H9 (cell line): ENCODE measurements around the gene MAN1B1. TPM values are rescaled to one million over a fixed set of nuclear protein-coding genes. Genes with fewer than 3 reads are reported as not detected.

ENCODE experiments used
- DNase-seq: peaks from one replicate; pipeline ENCODE4 v3.0.0-alpha.2; 2017
- H2AFZ ChIP-seq: one replicate; pipeline ENCODE4 v1.6.1; 2013; ENCODE audit warnings: mild to moderate bottlenecking, low read length, control low read depth, moderate library complexity
- H2AK5ac ChIP-seq: 2 replicates; pipeline ENCODE4 v1.6.1; 2013; ENCODE audit warnings: low read length, control low read depth, mixed read lengths; ENCODE audit not compliant: insufficient read length
- H2BK120ac ChIP-seq: one replicate; pipeline ENCODE4 v1.6.1; 2013; ENCODE audit warnings: low read depth, mild to moderate bottlenecking, low read length, control low read depth, inconsistent platforms; ENCODE audit not compliant: poor library complexity, severe bottlenecking
- H2BK12ac ChIP-seq: 2 replicates; pipeline ENCODE4 v1.6.1; 2013; ENCODE audit warnings: low read length, control low read depth, mixed read lengths, low read depth; ENCODE audit not compliant: insufficient read length
- H2BK15ac ChIP-seq: 2 replicates; pipeline ENCODE4 v1.6.1; 2013; ENCODE audit warnings: low read depth, low read length, control low read depth
- H2BK20ac ChIP-seq: one replicate; pipeline ENCODE4 v1.6.1; 2013; ENCODE audit warnings: low read depth, mild to moderate bottlenecking, low read length, control low read depth, inconsistent platforms; ENCODE audit not compliant: poor library complexity, severe bottlenecking
- H2BK5ac ChIP-seq: 2 replicates; pipeline ENCODE4 v1.6.1; 2013; ENCODE audit warnings: low read length, control low read depth, mixed read lengths; ENCODE audit not compliant: insufficient read length
- H3K14ac ChIP-seq: 2 replicates; pipeline ENCODE4 v1.6.1; 2013; ENCODE audit warnings: low read length, control low read depth; ENCODE audit not compliant: insufficient read depth
- H3K18ac ChIP-seq: 2 replicates; pipeline ENCODE4 v1.6.1; 2013; ENCODE audit warnings: low read depth, mild to moderate bottlenecking, mixed read lengths, low read length, control low read depth; ENCODE audit not compliant: insufficient read length
- H3K23ac ChIP-seq: 2 replicates; pipeline ENCODE4 v1.6.1; 2013; ENCODE audit warnings: low read length, control low read depth, mixed read lengths, low read depth; ENCODE audit not compliant: insufficient read length
- H3K23me2 ChIP-seq: 2 replicates; pipeline ENCODE4 v1.6.1; 2013; ENCODE audit warnings: low read depth, mild to moderate bottlenecking, mixed read lengths, low read length, control low read depth; ENCODE audit not compliant: insufficient read length, poor library complexity, severe bottlenecking
- H3K27ac ChIP-seq: 2 replicates; pipeline ENCODE4 v1.5.1; 2013; ENCODE audit warnings: low read length, control low read depth, mixed read lengths, low read depth; ENCODE audit not compliant: insufficient read length
- H3K27me3 ChIP-seq: 2 replicates; pipeline ENCODE4 v1.6.1; 2013; ENCODE audit warnings: low read length, control low read depth, inconsistent platforms; ENCODE audit not compliant: insufficient read depth
- H3K4ac ChIP-seq: 2 replicates; pipeline ENCODE4 v1.6.1; 2013; ENCODE audit warnings: low read depth, mild to moderate bottlenecking, control low read depth, inconsistent platforms, low read length, moderate library complexity
- H3K4me1 ChIP-seq: 2 replicates; pipeline ENCODE4 v1.6.1; 2013; ENCODE audit warnings: low read length, control low read depth, inconsistent platforms; ENCODE audit not compliant: insufficient read depth
- H3K4me2 ChIP-seq: 2 replicates; pipeline ENCODE4 v1.6.1; 2013; ENCODE audit warnings: low read length, control low read depth, mixed read lengths; ENCODE audit not compliant: insufficient read length, insufficient read depth
- H3K56ac ChIP-seq: 2 replicates; pipeline ENCODE4 v1.6.1; 2013; ENCODE audit warnings: low read depth, mild to moderate bottlenecking, mixed read lengths, low read length, control low read depth; ENCODE audit not compliant: insufficient read length
- H3K79me1 ChIP-seq: 2 replicates; pipeline ENCODE4 v1.6.1; 2013; ENCODE audit warnings: low read depth, mild to moderate bottlenecking, moderate library complexity, low read length, control low read depth, inconsistent platforms; ENCODE audit not compliant: insufficient read depth, poor library complexity, severe bottlenecking
- H3K79me2 ChIP-seq: 2 replicates; pipeline ENCODE4 v1.6.1; 2013; ENCODE audit warnings: low read length, control low read depth, inconsistent platforms; ENCODE audit not compliant: insufficient read depth
- H3K9ac ChIP-seq: 2 replicates; pipeline ENCODE4 v1.6.1; 2013; ENCODE audit warnings: low read length, control low read depth, mixed read lengths; ENCODE audit not compliant: insufficient read length; ENCODE audit errors: extremely low read depth
- H3K9me3 ChIP-seq: one replicate; pipeline ENCODE4 v1.6.1; 2013; ENCODE audit warnings: low read depth, low read length, inconsistent platforms; ENCODE audit not compliant: control insufficient read depth
- H3T11ph ChIP-seq: one replicate; pipeline ENCODE4 v1.6.1; 2013; ENCODE audit warnings: mild to moderate bottlenecking, low read length, control low read depth, inconsistent platforms
- H4K20me1 ChIP-seq: one replicate; pipeline ENCODE4 v1.6.1; 2013; ENCODE audit not compliant: control insufficient read depth, insufficient read length, insufficient read depth
- H4K5ac ChIP-seq: 2 replicates; pipeline ENCODE4 v1.6.1; 2013; ENCODE audit warnings: low read depth, mild to moderate bottlenecking, mixed read lengths, low read length, control low read depth; ENCODE audit not compliant: insufficient read length
- H4K8ac ChIP-seq: replicated peaks from 2 replicates; pipeline ENCODE4 v1.6.1; 2013; ENCODE audit warnings: low read length, control low read depth, mixed read lengths, low read depth; ENCODE audit not compliant: insufficient read length
- H4K91ac ChIP-seq: 2 replicates; pipeline ENCODE4 v1.6.1; 2013; ENCODE audit warnings: low read depth, mild to moderate bottlenecking, moderate library complexity, mixed read lengths, low read length, control low read depth; ENCODE audit not compliant: insufficient read length
- H3K27ac Mint-ChIP-seq, 3 experiments: 2 replicates in 2 of 3; 3 replicates in 1 of 3; pipeline ENCODE4 v1.8.0; 2020 to 2021; ENCODE audit warnings: mixed read lengths in 3 of 3, mild to moderate bottlenecking in 1 of 3, moderate library complexity in 1 of 3
- H3K27me3 Mint-ChIP-seq: 2 replicates; pipeline ENCODE4 v1.8.0; 2021; ENCODE audit warnings: low read depth, mild to moderate bottlenecking, moderate library complexity, mixed read lengths
- H3K36me3 Mint-ChIP-seq, 3 experiments: 2 replicates in 2 of 3; 3 replicates in 1 of 3; pipeline ENCODE4 v1.8.0; 2020 to 2021; ENCODE audit warnings: low read depth in 3 of 3, mixed read lengths in 3 of 3; ENCODE audit not compliant: insufficient read depth in 1 of 3
- H3K4me1 Mint-ChIP-seq, 2 experiments: 2 replicates each; pipeline ENCODE4 v1.8.0; 2020; ENCODE audit warnings: mixed read lengths in 2 of 2
- H3K4me3 Mint-ChIP-seq, 2 experiments: 2 replicates in 1 of 2; 3 replicates in 1 of 2; pipeline ENCODE4 v1.8.0; 2020 to 2021; ENCODE audit warnings: mild to moderate bottlenecking in 2 of 2, mixed read lengths in 2 of 2, moderate library complexity in 1 of 2
- H3K9me3 Mint-ChIP-seq, 2 experiments: 2 replicates in 1 of 2; 3 replicates in 1 of 2; pipeline ENCODE4 v1.8.0; 2020; ENCODE audit warnings: mild to moderate bottlenecking in 2 of 2, mixed read lengths in 2 of 2, moderate library complexity in 1 of 2
- CTCF ChIP-seq: fragments of 200-600 bp; sonication (generic); conservative IDR thresholded peaks from 3 replicates; pipeline ENCODE4 v1.8.0; 2021; ENCODE audit warnings: antibody characterized with exemption, mild to moderate bottlenecking
- WGBS: extraction: QIAGEN DNeasy Blood & Tissue Kit; methylation state at CpG from one replicate; pipeline ENCODE4 v1.1.7; 2013; ENCODE audit warnings: missing lambda C conversion rate, low lambda C conversion rate, mixed read lengths; ENCODE audit not compliant: insufficient read length; ENCODE audit errors: extremely low coverage; 5-methylcytosine and 5-hydroxymethylcytosine counted together
- total RNA-seq: library from RNA; stranded (reverse); gene quantifications from 2 replicates; pipeline ENCODE4 v1.2.1, GENCODE V29; 2021

MAN1B1 gene
- total RNA-seq, 1 experiment from 2014 or later: 34.9 TPM

- Histone ChIP-seq H4K20me1 (peaks cover 4% of the 10 kb centered on the region), H3K27ac (no peak overlapping the region), H2BK5ac (no peak overlapping the region), H3K9ac (no peak overlapping the region), H4K91ac (no peak overlapping the region), H3K4me1 (peaks cover 5% of the 10 kb centered on the region; the same call in 1 of the 2 replicates), H2BK12ac (no peak overlapping the region), H3K27me3 (no peaks in the 10 kb centered on the region), H4K8ac (no peak overlapping the region), H3K79me1 (no peaks in the 10 kb centered on the region), H3K79me2 (no peaks in the 10 kb centered on the region), H3K18ac (no peak overlapping the region), H2BK15ac (no peak overlapping the region), H3K4ac (no peak overlapping the region), H3K14ac (no peak overlapping the region), H2AFZ (no peak overlapping the region), H2BK20ac (no peak overlapping the region), H3T11ph (no peak overlapping the region), H2AK5ac (no peak overlapping the region), H3K23me2 (no peaks in the 10 kb centered on the region), H3K23ac (no peak overlapping the region), H4K5ac (no peak overlapping the region), H3K56ac (no peak overlapping the region), H3K4me2 (peak overlapping the region; percentile 35), H3K9me3 (no peaks in the 10 kb centered on the region), H2BK120ac (no peak overlapping the region)
- no peak for TF ChIP-seq CTCF
- Mint-ChIP-seq H3K27me3 (peaks cover 4% of the 10 kb centered on the region; the same call in 1 of the 2 replicates), H3K4me3 (peak overlapping the region; percentile 58 to 75), H3K36me3 (peaks cover 0 to 4% (median 3%) of the 10 kb centered on the region in 3 experiments; a peak in 4 of 7 replicates), H3K27ac (no peak overlapping the region), H3K4me1 (peaks cover 15 to 24% of the 10 kb centered on the region in 2 experiments), H3K9me3 (no peaks in the 10 kb centered on the region; a peak in 1 of 5 replicates)
- DNase-seq: no peak
- WGBS: no CpG with 5 or more reads among the region's 52 CpGs
Observed at GRCh38 chr9:137069508-137070091, 17.2 kb upstream of the MAN1B1 start.
